CD14-positive monocyte (primary cell): ENCODE data around the gene YWHAQ. TPM values are rescaled to one million over a fixed set of nuclear protein-coding genes. Genes with fewer than 3 reads are reported as not detected.
A peak's percentile ranks its signal among the peaks of the same experiment; 100 is the strongest.

ENCODE experiments used
- DNase-seq, 3 donors: peaks; one replicate each; pipeline ENCODE4 v3.0.0-alpha.2; 2011 to 2022
- H2AFZ ChIP-seq: 2 replicates; pipeline ENCODE4 v1.6.0; 2012; ENCODE audit warnings: mild to moderate bottlenecking, low read depth, low read length, inconsistent platforms; ENCODE audit not compliant: insufficient read depth, poor library complexity, severe bottlenecking
- H3K27ac ChIP-seq, 2 donors: 1 replicate in 1 of 2; 2 replicates in 1 of 2; pipeline ENCODE4 v1.5.1; 2012 to 2013; ENCODE audit warnings: low read length in 2 of 2, control low read depth in 1 of 2, inconsistent platforms in 1 of 2, low read depth in 1 of 2, mild to moderate bottlenecking in 1 of 2
- H3K27me3 ChIP-seq, 2 donors: one replicate each; pipeline versions ENCODE4 v1.6.0 to v1.6.1; 2011 to 2013; ENCODE audit warnings: low read length in 2 of 2; ENCODE audit not compliant: control insufficient read depth in 2 of 2, insufficient read depth in 2 of 2
- H3K36me3 ChIP-seq, 2 donors: replicated peaks in 1 of 2; 1 replicate in 1 of 2; 2 replicates in 1 of 2; pipeline versions ENCODE4 v1.5.1 to v1.6.1; 2012 to 2013; ENCODE audit warnings: low read length in 2 of 2, control low read depth in 1 of 2, inconsistent platforms in 1 of 2, mild to moderate bottlenecking in 1 of 2; ENCODE audit not compliant: insufficient read depth in 2 of 2, control insufficient read depth in 1 of 2
- H3K4me1 ChIP-seq, 2 donors: 1 replicate in 1 of 2; 2 replicates in 1 of 2; pipeline versions ENCODE4 v1.5.1 to v1.6.1; 2012 to 2013; ENCODE audit warnings: low read length in 2 of 2, control low read depth in 1 of 2, inconsistent platforms in 1 of 2, mild to moderate bottlenecking in 1 of 2, moderate library complexity in 1 of 2; ENCODE audit not compliant: insufficient read depth in 2 of 2, control insufficient read depth in 1 of 2
- H3K4me2 ChIP-seq: replicated peaks from 2 replicates; pipeline ENCODE3; 2012; ENCODE audit warnings: low read length, moderate library complexity, mild to moderate bottlenecking; ENCODE audit not compliant: poor library complexity, severe bottlenecking; ENCODE audit errors: extremely low read depth
- H3K4me3 ChIP-seq, 3 experiments: fragments of 200-600 bp in 1 of 3; sonication (generic) in 1 of 3; replicated peaks in 1 of 3; 1 replicate in 2 of 3; 2 replicates in 1 of 3; pipeline ENCODE4 v1.5.1; 2011 to 2013; ENCODE audit warnings: low read length in 3 of 3, mild to moderate bottlenecking in 3 of 3, control low read depth in 2 of 3, low read depth in 2 of 3, inconsistent platforms in 1 of 3, moderate library complexity in 1 of 3
- H3K79me2 ChIP-seq: 2 replicates; pipeline ENCODE4 v1.6.0; 2012; ENCODE audit warnings: mild to moderate bottlenecking, control low read depth, inconsistent platforms, low read length, moderate library complexity; ENCODE audit not compliant: insufficient read depth
- H3K9ac ChIP-seq: 2 replicates; pipeline ENCODE4 v1.6.0; 2017; ENCODE audit warnings: low read length, mild to moderate bottlenecking; ENCODE audit not compliant: insufficient read depth, poor library complexity, severe bottlenecking
- H3K9me3 ChIP-seq, 2 donors: replicated peaks in 1 of 2; 1 replicate in 1 of 2; 2 replicates in 1 of 2; pipeline versions ENCODE4 v1.5.1 to v1.6.1; 2012 to 2013; ENCODE audit warnings: low read length in 2 of 2, control low read depth in 1 of 2; ENCODE audit not compliant: control insufficient read depth in 1 of 2, insufficient read depth in 1 of 2
- H4K20me1 ChIP-seq: 2 replicates; pipeline ENCODE4 v1.6.0; 2012; ENCODE audit warnings: mild to moderate bottlenecking, low read length, control low read depth, moderate library complexity; ENCODE audit not compliant: insufficient read depth
- H3K27ac Mint-ChIP-seq, 7 donors: one replicate each; pipeline ENCODE4 v1.8.0; 2020; ENCODE audit warnings: mild to moderate bottlenecking in 7 of 7, mixed read lengths in 7 of 7, moderate library complexity in 6 of 7, inconsistent platforms in 2 of 7
- H3K27me3 Mint-ChIP-seq, 3 donors: one replicate each; pipeline ENCODE4 v1.8.0; 2021 to 2022; ENCODE audit warnings: low read depth in 3 of 3, mild to moderate bottlenecking in 3 of 3, mixed read lengths in 3 of 3, moderate library complexity in 3 of 3, inconsistent platforms in 1 of 3
- H3K36me3 Mint-ChIP-seq, 2 donors: one replicate each; pipeline ENCODE4 v1.8.0; 2020; ENCODE audit warnings: mixed read lengths in 2 of 2, inconsistent platforms in 1 of 2, mild to moderate bottlenecking in 1 of 2
- H3K4me1 Mint-ChIP-seq: one replicate; pipeline ENCODE4 v1.8.0; 2020; ENCODE audit warnings: mild to moderate bottlenecking, mixed read lengths
- H3K4me3 Mint-ChIP-seq, 2 donors: one replicate each; pipeline ENCODE4 v1.8.0; 2020; ENCODE audit warnings: mild to moderate bottlenecking in 2 of 2, mixed read lengths in 2 of 2, moderate library complexity in 1 of 2
- H3K9me3 Mint-ChIP-seq, 7 donors: one replicate each; pipeline ENCODE4 v1.8.0; 2020 to 2022; ENCODE audit warnings: mixed read lengths in 7 of 7, mild to moderate bottlenecking in 6 of 7, moderate library complexity in 6 of 7, inconsistent platforms in 2 of 7
- WGBS: methylation state at CpG from one replicate; pipeline ENCODE4 v1.1.5; 2013; ENCODE audit warnings: missing lambda C conversion rate; ENCODE audit not compliant: insufficient coverage; 5-methylcytosine and 5-hydroxymethylcytosine counted together
- intact Hi-C, 2 donors: fragments of 100-400 bp; cut with micrococcal nuclease; formaldehyde crosslinking; loops; one replicate each; pipeline versions ENCODE4 v1.15.0 to v1.15.1; 2023
- polyA plus RNA-seq, 3 donors: library from polyadenylated mRNA; depleted of rRNA in 1 of 3; unstranded in 2 of 3; stranded (reverse) in 1 of 3; fragments of 300-500 nt in 2 of 3; fragments of >200 nt in 1 of 3; fragmentation: Illumina TruSeq in 2 of 3; gene quantifications; 1 replicate in 2 of 3; 2 replicates in 1 of 3; pipeline ENCODE4 v1.2.3, GENCODE V29; 2012 to 2021
- TF ChIP-seq, protein P1 (sequence below): fragments of 200-600 bp; IDR thresholded peaks from one replicate; pipeline ENCODE4 v1.8.0; 2022; ENCODE audit warnings: antibody characterized with exemption, mild to moderate bottlenecking

Gene YWHAQ
- polyA plus RNA-seq, 3 donors, result 60.9 to 173 (median 165) TPM

- TF ChIP-seq, protein P1, sequence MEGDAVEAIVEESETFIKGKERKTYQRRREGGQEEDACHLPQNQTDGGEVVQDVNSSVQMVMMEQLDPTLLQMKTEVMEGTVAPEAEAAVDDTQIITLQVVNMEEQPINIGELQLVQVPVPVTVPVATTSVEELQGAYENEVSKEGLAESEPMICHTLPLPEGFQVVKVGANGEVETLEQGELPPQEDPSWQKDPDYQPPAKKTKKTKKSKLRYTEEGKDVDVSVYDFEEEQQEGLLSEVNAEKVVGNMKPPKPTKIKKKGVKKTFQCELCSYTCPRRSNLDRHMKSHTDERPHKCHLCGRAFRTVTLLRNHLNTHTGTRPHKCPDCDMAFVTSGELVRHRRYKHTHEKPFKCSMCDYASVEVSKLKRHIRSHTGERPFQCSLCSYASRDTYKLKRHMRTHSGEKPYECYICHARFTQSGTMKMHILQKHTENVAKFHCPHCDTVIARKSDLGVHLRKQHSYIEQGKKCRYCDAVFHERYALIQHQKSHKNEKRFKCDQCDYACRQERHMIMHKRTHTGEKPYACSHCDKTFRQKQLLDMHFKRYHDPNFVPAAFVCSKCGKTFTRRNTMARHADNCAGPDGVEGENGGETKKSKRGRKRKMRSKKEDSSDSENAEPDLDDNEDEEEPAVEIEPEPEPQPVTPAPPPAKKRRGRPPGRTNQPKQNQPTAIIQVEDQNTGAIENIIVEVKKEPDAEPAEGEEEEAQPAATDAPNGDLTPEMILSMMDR, result no peak
- DNase-seq, result no peak
- Histone ChIP-seq H3K36me3 (no peaks in the 10 kb centered on the region), H3K79me2 (peaks cover 11% of the 10 kb centered on the region), H4K20me1 (peaks cover 11% of the 10 kb centered on the region), H3K27me3 (no peaks in the 10 kb centered on the region), H3K4me1 (peaks cover 12 to 15% of the 10 kb centered on the region in 2 donors), H3K4me3 (no peak overlapping the region), H3K9me3 (no peaks in the 10 kb centered on the region), H3K27ac (no peak overlapping the region), H3K4me2 (no peak overlapping the region), H2AFZ (peak overlapping the region; percentile 23), H3K9ac (no peak overlapping the region)
- peaks cover 0 to 8% (median 0%) of the 10 kb centered on the region in 7 donors for H3K9me3 Mint-ChIP-seq
- H3K4me1 Mint-ChIP-seq, result peaks cover 16% of the 10 kb centered on the region
- H3K27ac Mint-ChIP-seq, result no peak overlapping the region
- peaks cover 4 to 9% (median 4%) of the 10 kb centered on the region in 3 donors for H3K27me3 Mint-ChIP-seq
- no peak overlapping the region for H3K4me3 Mint-ChIP-seq
- peaks cover 0 to 2% of the 10 kb centered on the region in 2 donors for H3K36me3 Mint-ChIP-seq
- no CpG with 5 or more reads among the region's 3 CpGs for WGBS
- intact Hi-C loops, result loop anchor here in 1 of 2 donors (5.0 kb wide), 1 partner anchor 118 kb away; no protein-coding TSS in a partner anchor
Measured at GRCh38 chr2:9634133-9634532, 3.3 kb upstream of the YWHAQ start.

- H3K4me2 ChIP-seq, result no peak overlapping the region
Measured at GRCh38 chr2:9631878-9632700, 1.3 kb upstream of the YWHAQ start.

More at GRCh38 chr2:9631878-9632700, 1.3 kb upstream of the YWHAQ start:
- no peak overlapping the region for H3K9ac ChIP-seq
- H3K27ac ChIP-seq, result no peak overlapping the region
- TF ChIP-seq, protein P1, result no peak
- H3K4me1 ChIP-seq, result peaks cover 14 to 24% of the 10 kb centered on the region in 2 donors
- H3K4me3 Mint-ChIP-seq, result peak overlapping the region; percentile 45 to 86
- H3K36me3 ChIP-seq, result peaks cover 0 to 17% of the 10 kb centered on the region in 2 donors
- H3K27me3 Mint-ChIP-seq, result peaks cover 1 to 8% (median 5%) of the 10 kb centered on the region in 3 donors
- H3K79me2 ChIP-seq, result peaks cover 32% of the 10 kb centered on the region
- intact Hi-C loops, result loop anchor here (2.0 to 5.0 kb wide), 4 partner anchors 71 to 120 kb away; partner anchors contain the start of gene ADAM17 (in 1 of the 2)
- H3K4me1 Mint-ChIP-seq, result peaks cover 31% of the 10 kb centered on the region
- H3K9me3 Mint-ChIP-seq, result peaks cover 0 to 8% (median 0%) of the 10 kb centered on the region in 7 donors
- H4K20me1 ChIP-seq, result peaks cover 31% of the 10 kb centered on the region
- H3K4me3 ChIP-seq, result no peak overlapping the region
- peaks cover 17 to 18% of the 10 kb centered on the region in 2 donors for H3K36me3 Mint-ChIP-seq
- no peak for DNase-seq
- no peak overlapping the region for H2AFZ ChIP-seq
- no peaks in the 10 kb centered on the region for H3K9me3 ChIP-seq
- 94% methylated on average over 8 of the region's 13 CpGs for WGBS
- no peaks in the 10 kb centered on the region for H3K27me3 ChIP-seq
- peak overlapping the region in 5 of 7 donors; percentile 32 to 86 (median 60) for H3K27ac Mint-ChIP-seq
